ENCODE data around the gene POLQ.
"Not testable (repeated sequence)": the region's sequence is repeated elsewhere in the genome, so short reads cannot be mapped to it uniquely, and the experiment has no call there.

The POLQ gene

GRCh38 chr3:121405631-121406030, 140.2 kb downstream of the POLQ start:
- no peak overlapping the region for H3K4me3 ChIP-seq (ENCODE audit: low read length)
- no peak for DNase-seq (ENCODE audit: low read depth)
- TF ChIP-seq CTCF (IDR thresholded peaks at IDR 0.05; ENCODE audit: insufficient read depth, low read depth, low read length, missing control alignments), result no peak

DNA sequence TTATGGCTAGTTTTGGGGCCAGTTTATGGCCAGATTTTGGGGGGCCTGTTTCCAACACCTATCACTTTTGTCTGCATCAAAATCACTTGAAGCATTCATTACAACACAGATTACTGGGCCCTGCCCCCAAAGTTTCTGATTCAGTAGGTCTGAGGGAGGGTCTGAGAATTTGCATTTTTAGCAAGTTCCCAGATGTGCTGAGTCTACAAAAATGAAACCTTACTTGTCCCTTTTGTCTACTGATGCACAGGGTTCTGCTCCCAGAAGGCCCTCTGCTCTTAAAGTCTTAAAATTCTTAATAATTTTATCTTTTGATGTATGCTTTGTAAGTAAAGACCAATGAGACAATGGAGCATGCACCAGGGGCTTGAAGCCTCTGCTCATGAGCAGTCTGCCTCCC, 146.0 kb downstream of the POLQ start:
- no peak for TF ChIP-seq CTCF (IDR thresholded peaks at IDR 0.05; ENCODE audit: insufficient read depth, low read depth, low read length, missing control alignments)
- H3K4me3 ChIP-seq (ENCODE audit: low read length), result no peak overlapping the region
- DNase-seq (ENCODE audit: low read depth), result no peak

DNA sequence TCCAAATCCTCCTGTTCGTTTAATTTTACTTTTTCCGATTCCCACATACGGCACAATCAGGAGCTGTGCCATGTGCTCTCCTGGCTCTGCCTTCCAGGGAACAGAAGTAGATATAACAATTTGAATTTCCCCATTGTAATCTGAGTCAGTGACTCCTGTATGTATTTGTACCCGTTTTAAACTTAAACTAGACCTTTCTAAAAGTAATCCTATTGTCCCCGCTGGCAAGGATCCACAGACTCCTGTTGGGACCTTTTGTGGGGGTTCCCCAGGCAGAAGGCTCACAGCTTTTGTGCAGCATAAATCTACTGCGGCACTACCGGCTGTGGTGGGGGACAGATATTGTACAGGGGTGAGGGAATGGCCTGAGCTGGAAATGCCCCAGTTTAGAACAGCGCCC, 147.7 kb downstream of the POLQ start:
- H3K4me3 ChIP-seq (ENCODE audit: low read length); DNase-seq (ENCODE audit: low read depth): not testable (repeated sequence)

DNA sequence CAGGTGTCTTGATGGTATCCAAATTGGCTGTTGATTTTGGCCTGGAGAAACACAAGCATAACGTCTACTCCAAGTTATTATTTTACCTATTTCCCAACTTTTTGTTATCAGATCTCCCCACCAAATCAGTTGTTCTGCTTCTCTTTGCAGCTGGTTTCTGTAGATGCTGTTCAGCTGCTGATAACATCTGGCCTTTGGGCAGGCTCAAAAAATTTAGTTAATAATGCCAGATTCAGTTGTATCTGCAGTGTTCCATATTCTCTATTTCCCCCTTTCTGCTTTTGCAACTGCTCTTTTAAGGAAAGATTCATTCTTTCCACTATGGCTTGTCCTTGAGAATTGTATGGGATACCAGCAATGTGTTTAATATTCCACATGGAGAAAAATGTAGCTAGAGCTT, 149.8 kb downstream of the POLQ start:
- DNase-seq (ENCODE audit: low read depth); H3K4me3 ChIP-seq (ENCODE audit: low read length): not testable (repeated sequence)

DNA sequence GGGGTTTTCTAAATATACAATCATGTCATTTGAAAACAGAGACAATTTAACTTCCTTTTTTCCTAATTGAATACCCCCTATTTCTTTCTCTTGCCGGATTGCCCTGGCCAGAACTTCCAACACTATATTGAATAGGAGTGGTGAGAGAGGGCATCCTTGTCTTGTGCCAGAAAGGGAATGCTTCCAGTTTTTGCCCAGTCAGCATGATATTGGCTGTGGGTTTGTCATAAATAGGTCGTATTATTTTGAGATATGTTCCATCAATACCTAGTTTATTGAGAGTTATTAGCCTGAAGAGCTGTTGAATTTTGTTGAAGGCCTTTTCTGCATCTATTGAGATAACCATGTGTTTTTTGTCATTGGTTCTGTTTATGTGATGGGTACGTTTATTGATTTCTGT, 157.5 kb downstream of the POLQ start:
- not testable (repeated sequence) for H3K4me3 ChIP-seq (ENCODE audit: low read length); DNase-seq (ENCODE audit: low read depth)
